GM23248 (cell line): Measurements from ENCODE around the gene GALNT18.

Source experiments
- EZH2 ChIP-seq: fragments of 200-600 bp; sonication (generic); IDR thresholded peaks from 2 replicates; pipeline ENCODE4 v1.6.1; 2018; ENCODE audit warnings: antibody characterized with exemption, mild to moderate bottlenecking; ENCODE audit not compliant: insufficient read depth, poor library complexity, severe bottlenecking
- EZH2phosphoT487 ChIP-seq: fragments of 200-600 bp; sonication (generic); IDR thresholded peaks from 2 replicates; pipeline ENCODE4 v1.6.1; 2018; ENCODE audit warnings: antibody characterized with exemption, moderate library complexity, mild to moderate bottlenecking, low read depth; ENCODE audit not compliant: insufficient read depth

- no peak for TF ChIP-seq EZH2phosphoT487
- no peak for TF ChIP-seq EZH2
These were observed 37.3 kb downstream of the GALNT18 start for GRCh38 chr11:11584530-11584810.
